ENCODE measurements around the gene INTS6. TPM values are rescaled to one million over a fixed set of nuclear protein-coding genes. Genes with fewer than 3 reads are reported as not detected.
A peak's percentile ranks its signal among the peaks of the same experiment; 100 is the strongest.

INTS6 gene
- total RNA-seq, 1 donor: 40.5 TPM

- Histone ChIP-seq H3K36me3 (ENCODE audit: insufficient read depth, low read length) (no peaks in the 10 kb centered on the region), H3K4me1 (ENCODE audit: insufficient read depth, low read length) (peaks cover 7% of the 10 kb centered on the region), H3K4me3 (ENCODE audit: insufficient read depth, low read length) (no peak overlapping the region), H2AFZ (ENCODE audit: low read length) (no peak overlapping the region), H3K79me2 (ENCODE audit: insufficient read depth, low read length) (no peaks in the 10 kb centered on the region), H3K4me2 (ENCODE audit: insufficient read depth, low read length) (no peak overlapping the region), H4K20me1 (ENCODE audit: insufficient read depth, low read length) (no peaks in the 10 kb centered on the region), H3K27me3 (ENCODE audit: insufficient read depth, low read length) (no peaks in the 10 kb centered on the region), H3K27ac (ENCODE audit: low read depth, low read length) (no peak overlapping the region), H3K9me3 (ENCODE audit: low read depth, low read length) (no peaks in the 10 kb centered on the region)
- TF ChIP-seq CTCF (IDR thresholded peaks at IDR 0.05; ENCODE audit: extremely low read depth, low read depth, low read length): no peak
- DNase-seq (ENCODE audit: insufficient read length, low spot score, missing footprints): no peak
Measured at GRCh38 chr13:51494156-51494555, 41.3 kb upstream of the INTS6 start.

GRCh38 chr13:51488212-51488611, 35.4 kb upstream of the INTS6 start:
- Histone ChIP-seq H3K27me3 (ENCODE audit: insufficient read depth, low read length) (no peaks in the 10 kb centered on the region), H3K4me3 (ENCODE audit: insufficient read depth, low read length) (no peak overlapping the region), H3K36me3 (ENCODE audit: insufficient read depth, low read length) (no peaks in the 10 kb centered on the region), H3K4me1 (ENCODE audit: insufficient read depth, low read length) (no peaks in the 10 kb centered on the region), H3K79me2 (ENCODE audit: insufficient read depth, low read length) (no peaks in the 10 kb centered on the region), H3K4me2 (ENCODE audit: insufficient read depth, low read length) (no peak overlapping the region), H3K9me3 (ENCODE audit: low read depth, low read length) (no peaks in the 10 kb centered on the region), H2AFZ (ENCODE audit: low read length) (no peak overlapping the region), H4K20me1 (ENCODE audit: insufficient read depth, low read length) (no peaks in the 10 kb centered on the region), H3K27ac (ENCODE audit: low read depth, low read length) (no peak overlapping the region)
- no peak for TF ChIP-seq CTCF (IDR thresholded peaks at IDR 0.05; ENCODE audit: extremely low read depth, low read depth, low read length)
- DNase-seq (ENCODE audit: insufficient read length, low spot score, missing footprints): no peak

GRCh38 chr13:51481656-51482055, 28.8 kb upstream of the INTS6 start:
- Histone ChIP-seq H3K36me3 (ENCODE audit: insufficient read depth, low read length) (no peaks in the 10 kb centered on the region), H3K9me3 (ENCODE audit: low read depth, low read length) (no peaks in the 10 kb centered on the region)
- no peak for TF ChIP-seq CTCF (IDR thresholded peaks at IDR 0.05; ENCODE audit: extremely low read depth, low read depth, low read length)

GRCh38 chr13:51479199-51479523, 26.3 kb upstream of the INTS6 start:
- Histone ChIP-seq H2AFZ (ENCODE audit: low read length) (peak overlapping the region; percentile 81), H3K4me2 (ENCODE audit: insufficient read depth, low read length) (peak overlapping the region; percentile 35), H3K9me3 (ENCODE audit: low read depth, low read length) (no peaks in the 10 kb centered on the region), H4K20me1 (ENCODE audit: insufficient read depth, low read length) (no peaks in the 10 kb centered on the region), H3K79me2 (ENCODE audit: insufficient read depth, low read length) (no peaks in the 10 kb centered on the region), H3K4me3 (ENCODE audit: insufficient read depth, low read length) (no peak overlapping the region), H3K27ac (ENCODE audit: low read depth, low read length) (peak overlapping the region; percentile 13), H3K27me3 (ENCODE audit: insufficient read depth, low read length) (no peaks in the 10 kb centered on the region), H3K36me3 (ENCODE audit: insufficient read depth, low read length) (no peaks in the 10 kb centered on the region), H3K4me1 (ENCODE audit: insufficient read depth, low read length) (peaks cover 17% of the 10 kb centered on the region)
- TF ChIP-seq CTCF (IDR thresholded peaks at IDR 0.05; ENCODE audit: extremely low read depth, low read depth, low read length): no peak
- DNase-seq (ENCODE audit: insufficient read length, low spot score, missing footprints): no peak

More at GRCh38 chr13:51481656-51482055, 28.8 kb upstream of the INTS6 start:
- no peak for DNase-seq (ENCODE audit: insufficient read length, low spot score, missing footprints)
- H3K27ac ChIP-seq (ENCODE audit: low read depth, low read length): no peak overlapping the region
- H3K4me2 ChIP-seq (ENCODE audit: insufficient read depth, low read length): no peak overlapping the region
- no peaks in the 10 kb centered on the region for H4K20me1 ChIP-seq (ENCODE audit: insufficient read depth, low read length)
- H3K4me3 ChIP-seq (ENCODE audit: insufficient read depth, low read length): no peak overlapping the region
- H3K4me1 ChIP-seq (ENCODE audit: insufficient read depth, low read length): peaks cover 12% of the 10 kb centered on the region
- H2AFZ ChIP-seq (ENCODE audit: low read length): no peak overlapping the region
- H3K79me2 ChIP-seq (ENCODE audit: insufficient read depth, low read length): no peaks in the 10 kb centered on the region
- H3K27me3 ChIP-seq (ENCODE audit: insufficient read depth, low read length): no peaks in the 10 kb centered on the region
